Neural cell (in vitro differentiated cells): ENCODE results near the gene ZNF619. TPM values are rescaled to one million over a fixed set of nuclear protein-coding genes. Genes with fewer than 3 reads are reported as not detected.

Experiments
- H2AFZ ChIP-seq: fragments of 200-600, 300-800 bp; sonication (generic), shearing (Covaris generic); 2 replicates; pipeline ENCODE4 v1.6.0; 2014; ENCODE audit warnings: low read depth, mild to moderate bottlenecking, antibody characterized with exemption, low read length, moderate library complexity
- H3F3A ChIP-seq: fragments of 200-600 bp; shearing (Covaris generic); 2 replicates; pipeline ENCODE4 v1.6.1; 2016; ENCODE audit warnings: mild to moderate bottlenecking, moderate library complexity, mixed read lengths, antibody characterized with exemption, low read length; ENCODE audit not compliant: insufficient read depth, poor library complexity, severe bottlenecking
- H3K27ac ChIP-seq: fragments of 200-600, 300-800 bp; sonication (generic), shearing (Covaris generic); 2 replicates; pipeline ENCODE4 v1.5.1; 2014; ENCODE audit warnings: mild to moderate bottlenecking, low read length, moderate library complexity
- H3K27me3 ChIP-seq: fragments of 300-800, 200-600 bp; sonication (generic), shearing (Covaris generic); 2 replicates; pipeline ENCODE4 v1.6.0; 2014; ENCODE audit warnings: mild to moderate bottlenecking, low read depth, low read length, moderate library complexity; ENCODE audit not compliant: insufficient read depth
- H3K36me3 ChIP-seq: fragments of 300-800, 200-600 bp; sonication (generic), shearing (Covaris generic); 2 replicates; pipeline ENCODE4 v1.5.1; 2014; ENCODE audit warnings: mild to moderate bottlenecking, antibody characterized with exemption, low read length, moderate library complexity; ENCODE audit not compliant: insufficient read depth
- H3K4me2 ChIP-seq: fragments of 300-800, 200-600 bp; sonication (generic), shearing (Covaris generic); 2 replicates; pipeline ENCODE4 v1.6.0; 2014; ENCODE audit warnings: mild to moderate bottlenecking, low read length
- H3K4me3 ChIP-seq: fragments of 300-800, 200-600 bp; sonication (generic), shearing (Covaris generic); 2 replicates; pipeline ENCODE4 v1.5.1; 2014; ENCODE audit warnings: mild to moderate bottlenecking, low read length, moderate library complexity
- H3K79me2 ChIP-seq: fragments of 200-600 bp; shearing (Covaris generic); replicated peaks from 2 replicates; pipeline ENCODE4 v1.6.0; 2014; ENCODE audit warnings: mild to moderate bottlenecking, low read length, moderate library complexity; ENCODE audit not compliant: insufficient read depth
- H3K9ac ChIP-seq: fragments of 300-800, 200-600 bp; sonication (generic), shearing (Covaris generic); 2 replicates; pipeline ENCODE4 v1.6.1; 2016; ENCODE audit warnings: mild to moderate bottlenecking, low read length, mixed read lengths
- H3K9me2 ChIP-seq: fragments of 200-600 bp; shearing (Covaris generic); 2 replicates; pipeline ENCODE4 v1.6.1; 2016; ENCODE audit warnings: mild to moderate bottlenecking, low read length, mixed read lengths; ENCODE audit not compliant: insufficient read depth
- H3K9me3 ChIP-seq: fragments of 200-600, 300-800 bp; sonication (generic), shearing (Covaris generic); 2 replicates; pipeline ENCODE4 v1.6.1; 2016; ENCODE audit warnings: mild to moderate bottlenecking, mixed run types, low read length, moderate library complexity, mixed read lengths
- H4K20me1 ChIP-seq: fragments of 200-600 bp; shearing (Covaris generic); 2 replicates; pipeline ENCODE4 v1.6.1; 2016; ENCODE audit warnings: mild to moderate bottlenecking, mixed run types; ENCODE audit not compliant: insufficient read depth
- CTCF ChIP-seq: fragments of 450-650 bp; IDR thresholded peaks from 2 replicates; pipeline ENCODE4 v1.5.1; 2014; ENCODE audit warnings: antibody characterized with exemption, mild to moderate bottlenecking, moderate library complexity; ENCODE audit not compliant: poor library complexity, severe bottlenecking
- EP300 ChIP-seq: fragments of 450-650 bp; conservative IDR thresholded peaks from 2 replicates; pipeline ENCODE4 v1.6.1; 2014; ENCODE audit warnings: antibody characterized with exemption, mild to moderate bottlenecking, moderate library complexity; ENCODE audit not compliant: poor library complexity, severe bottlenecking
- EZH2 ChIP-seq: fragments of 200-600, 300-800 bp; shearing (Covaris generic), sonication (generic); IDR thresholded peaks from 2 replicates; pipeline ENCODE4 v1.6.1; 2014; ENCODE audit warnings: antibody characterized with exemption, low read length, borderline replicate concordance, mild to moderate bottlenecking; ENCODE audit not compliant: insufficient read depth, poor library complexity, severe bottlenecking
- MXI1 ChIP-seq: fragments of 450-650 bp; conservative IDR thresholded peaks from 2 replicates; pipeline ENCODE4 v1.6.1; 2014; ENCODE audit warnings: antibody characterized with exemption, mild to moderate bottlenecking; ENCODE audit not compliant: poor library complexity, severe bottlenecking
- POLR2AphosphoS5 ChIP-seq: IDR thresholded peaks from 2 replicates; pipeline ENCODE4 v1.6.1; 2012
- RAD21 ChIP-seq: fragments of 450-650 bp; conservative IDR thresholded peaks from 2 replicates; pipeline ENCODE4 v1.6.1; 2014; ENCODE audit warnings: antibody characterized with exemption, mild to moderate bottlenecking, moderate library complexity
- REST ChIP-seq: IDR thresholded peaks from 2 replicates; pipeline ENCODE4 v1.6.1; 2012; ENCODE audit warnings: borderline replicate concordance
- SMC3 ChIP-seq: fragments of 450-650 bp; conservative IDR thresholded peaks from 2 replicates; pipeline ENCODE4 v1.6.1; 2014; ENCODE audit warnings: antibody characterized with exemption, mild to moderate bottlenecking, moderate library complexity; ENCODE audit not compliant: poor library complexity
- TAF1 ChIP-seq: IDR thresholded peaks from 2 replicates; pipeline ENCODE4 v1.6.1; 2012; ENCODE audit warnings: low read depth
- polyA plus RNA-seq: library from polyadenylated mRNA; depleted of rRNA; stranded (reverse); fragments of >200 nt; gene quantifications from 2 replicates; pipeline ENCODE4 v1.2.3, GENCODE V29; 2014

The ZNF619 gene
- polyA plus RNA-seq, 1 donor from 2014 or later: 0.33 TPM

GRCh38 chr3:40465456-40465855, 11.5 kb upstream of the ZNF619 start:
- H3K79me2 ChIP-seq: no peaks in the 10 kb centered on the region
- H3K4me2 ChIP-seq: no peak overlapping the region
- no peak overlapping the region for H3K9ac ChIP-seq
- H3K9me2 ChIP-seq: no peaks in the 10 kb centered on the region
- peaks cover 4% of the 10 kb centered on the region for H3K36me3 ChIP-seq
- no peaks in the 10 kb centered on the region for H3F3A ChIP-seq
- no peak for TF ChIP-seq EP300
- no peak for TF ChIP-seq RAD21
- no peak for TF ChIP-seq REST
- TF ChIP-seq CTCF: no peak
- no peak for TF ChIP-seq EZH2
- TF ChIP-seq TAF1: no peak
- TF ChIP-seq POLR2AphosphoS5: no peak
- no peak for TF ChIP-seq MXI1
- H4K20me1 ChIP-seq: no peaks in the 10 kb centered on the region
- no peaks in the 10 kb centered on the region for H3K27me3 ChIP-seq
- no peak overlapping the region for H3K4me3 ChIP-seq
- H3K9me3 ChIP-seq: no peaks in the 10 kb centered on the region
- no peak overlapping the region for H2AFZ ChIP-seq
- no peak overlapping the region for H3K27ac ChIP-seq

GRCh38 chr3:40468018-40468417, 8.9 kb upstream of the ZNF619 start:
- no peak overlapping the region for H3K4me3 ChIP-seq
- H3K9ac ChIP-seq: no peak overlapping the region
- no peaks in the 10 kb centered on the region for H3K27me3 ChIP-seq
- H3F3A ChIP-seq: no peaks in the 10 kb centered on the region
- H3K36me3 ChIP-seq: peaks cover 4% of the 10 kb centered on the region
- H3K9me3 ChIP-seq: no peaks in the 10 kb centered on the region
- H3K4me2 ChIP-seq: no peak overlapping the region
- no peak overlapping the region for H3K27ac ChIP-seq
- no peaks in the 10 kb centered on the region for H4K20me1 ChIP-seq
- no peaks in the 10 kb centered on the region for H3K9me2 ChIP-seq
- TF ChIP-seq MXI1: no peak
- H2AFZ ChIP-seq: no peak overlapping the region
- H3K79me2 ChIP-seq: no peaks in the 10 kb centered on the region

GRCh38 chr3:40470701-40471100, 6.2 kb upstream of the ZNF619 start:
- TF ChIP-seq SMC3 (no peak), RAD21 (no peak), EZH2 (no peak), CTCF (no peak), EP300 (no peak), MXI1 (no peak), REST (no peak), POLR2AphosphoS5 (no peak), TAF1 (no peak)
- no peaks in the 10 kb centered on the region for H3K27me3 ChIP-seq
- H3F3A ChIP-seq: no peaks in the 10 kb centered on the region
- H3K9me3 ChIP-seq: no peaks in the 10 kb centered on the region
- H3K27ac ChIP-seq: no peak overlapping the region
- H2AFZ ChIP-seq: no peak overlapping the region
- no peaks in the 10 kb centered on the region for H3K36me3 ChIP-seq
- H3K9ac ChIP-seq: no peak overlapping the region
- no peaks in the 10 kb centered on the region for H3K79me2 ChIP-seq
- H3K9me2 ChIP-seq: no peaks in the 10 kb centered on the region
- no peaks in the 10 kb centered on the region for H4K20me1 ChIP-seq
- H3K4me3 ChIP-seq: no peak overlapping the region
- H3K4me2 ChIP-seq: no peak overlapping the region
